Measurements from ENCODE around the gene BAIAP2. TPM values are rescaled to one million over a fixed set of nuclear protein-coding genes. Genes with fewer than 3 reads are reported as not detected.

BAIAP2 gene
- total and polyA plus RNA-seq, 10 of the 15 experiments (the other 5 are each of a cell fraction or from before 2014, with no cell fraction given), result 0.15 to 1.2 (median 0.46) TPM; not detected in 2

DNA sequence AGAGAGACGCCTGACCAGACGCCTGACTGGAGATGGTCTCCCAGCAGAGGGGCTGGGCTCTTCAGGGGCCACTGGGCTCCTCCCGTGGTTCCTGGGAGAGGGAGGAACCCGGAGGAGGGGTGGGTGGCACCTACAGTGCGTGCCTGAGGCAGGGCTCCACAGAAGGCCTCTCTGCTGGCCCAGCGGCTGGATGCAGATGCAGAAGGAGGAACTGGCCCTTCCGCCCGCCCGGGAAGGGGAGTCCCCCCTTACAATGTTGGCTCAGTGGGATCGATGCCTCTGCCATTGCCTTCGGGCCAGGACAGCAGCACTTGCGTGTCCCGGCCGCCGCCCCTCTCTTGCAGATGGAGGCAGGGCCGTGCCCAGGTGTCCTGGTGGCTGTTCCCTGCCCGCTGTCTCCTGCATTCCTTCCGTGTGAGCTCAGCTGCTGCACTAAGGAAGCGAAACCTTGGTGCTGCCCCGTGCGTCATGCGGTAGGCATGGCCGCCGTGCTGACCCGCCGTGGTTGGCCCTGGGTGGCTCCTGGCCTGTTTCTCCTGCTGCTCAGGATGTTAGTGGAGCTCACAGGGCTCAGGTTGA, 15.1 kb downstream of the BAIAP2 start (continued):
- peak; percentile 20 for TF ChIP-seq SP1 (IDR thresholded peaks at IDR 0.05; ENCODE audit: low read depth, low read length)
- no peak for TF ChIP-seq PML (IDR thresholded peaks at IDR 0.05; ENCODE audit: low read length)
- TF ChIP-seq, protein P1, sequence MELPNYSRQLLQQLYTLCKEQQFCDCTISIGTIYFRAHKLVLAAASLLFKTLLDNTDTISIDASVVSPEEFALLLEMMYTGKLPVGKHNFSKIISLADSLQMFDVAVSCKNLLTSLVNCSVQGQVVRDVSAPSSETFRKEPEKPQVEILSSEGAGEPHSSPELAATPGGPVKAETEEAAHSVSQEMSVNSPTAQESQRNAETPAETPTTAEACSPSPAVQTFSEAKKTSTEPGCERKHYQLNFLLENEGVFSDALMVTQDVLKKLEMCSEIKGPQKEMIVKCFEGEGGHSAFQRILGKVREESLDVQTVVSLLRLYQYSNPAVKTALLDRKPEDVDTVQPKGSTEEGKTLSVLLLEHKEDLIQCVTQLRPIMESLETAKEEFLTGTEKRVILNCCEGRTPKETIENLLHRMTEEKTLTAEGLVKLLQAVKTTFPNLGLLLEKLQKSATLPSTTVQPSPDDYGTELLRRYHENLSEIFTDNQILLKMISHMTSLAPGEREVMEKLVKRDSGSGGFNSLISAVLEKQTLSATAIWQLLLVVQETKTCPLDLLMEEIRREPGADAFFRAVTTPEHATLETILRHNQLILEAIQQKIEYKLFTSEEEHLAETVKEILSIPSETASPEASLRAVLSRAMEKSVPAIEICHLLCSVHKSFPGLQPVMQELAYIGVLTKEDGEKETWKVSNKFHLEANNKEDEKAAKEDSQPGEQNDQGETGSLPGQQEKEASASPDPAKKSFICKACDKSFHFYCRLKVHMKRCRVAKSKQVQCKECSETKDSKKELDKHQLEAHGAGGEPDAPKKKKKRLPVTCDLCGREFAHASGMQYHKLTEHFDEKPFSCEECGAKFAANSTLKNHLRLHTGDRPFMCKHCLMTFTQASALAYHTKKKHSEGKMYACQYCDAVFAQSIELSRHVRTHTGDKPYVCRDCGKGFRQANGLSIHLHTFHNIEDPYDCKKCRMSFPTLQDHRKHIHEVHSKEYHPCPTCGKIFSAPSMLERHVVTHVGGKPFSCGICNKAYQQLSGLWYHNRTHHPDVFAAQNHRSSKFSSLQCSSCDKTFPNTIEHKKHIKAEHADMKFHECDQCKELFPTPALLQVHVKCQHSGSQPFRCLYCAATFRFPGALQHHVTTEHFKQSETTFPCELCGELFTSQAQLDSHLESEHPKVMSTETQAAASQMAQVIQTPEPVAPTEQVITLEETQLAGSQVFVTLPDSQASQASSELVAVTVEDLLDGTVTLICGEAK (IDR thresholded peaks at IDR 0.05; ENCODE audit: borderline replicate concordance), result no peak
- no peak for TF ChIP-seq NFXL1 (IDR thresholded peaks at IDR 0.05; ENCODE audit: borderline replicate concordance)
- 0 out of 2 replicates have a peak, but pooled peaks have one; percentile 37 for TF ChIP-seq NBN (IDR thresholded peaks at IDR 0.05)
- peak; percentile 60 for TF ChIP-seq IRF4 (IDR thresholded peaks at IDR 0.05; ENCODE audit: low read depth, low read length)
- TF ChIP-seq CREM (IDR thresholded peaks at IDR 0.05; ENCODE audit: low read depth), result no peak
- no peak for TF ChIP-seq SREBF2 (IDR thresholded peaks at IDR 0.05; ENCODE audit: low read length)
- peak; percentile 13 to 73; a peak in 2 of 4 replicates for TF ChIP-seq BHLHE40 (IDR thresholded peaks at IDR 0.05; ENCODE audit: borderline replicate concordance in 1 of 2, low read depth in 2 of 2, low read length in 1 of 2)
- TF ChIP-seq SMAD5 (IDR thresholded peaks at IDR 0.05; ENCODE audit: low read depth), result no peak
- TF ChIP-seq RELB (IDR thresholded peaks at IDR 0.05; ENCODE audit: low read depth), result peak; percentile 45; the same call in 1 of the 2 replicates
- peak; percentile 73 for TF ChIP-seq PAX5 (IDR thresholded peaks at IDR 0.05; ENCODE audit: borderline replicate concordance, low read depth, low read length)
- TF ChIP-seq, protein P2, sequence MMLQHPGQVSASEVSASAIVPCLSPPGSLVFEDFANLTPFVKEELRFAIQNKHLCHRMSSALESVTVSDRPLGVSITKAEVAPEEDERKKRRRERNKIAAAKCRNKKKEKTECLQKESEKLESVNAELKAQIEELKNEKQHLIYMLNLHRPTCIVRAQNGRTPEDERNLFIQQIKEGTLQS (IDR thresholded peaks at IDR 0.05; ENCODE audit: borderline replicate concordance, extremely low read depth, low read depth, low read length), result no peak
- TF ChIP-seq ZBTB11 (CRISPR knock-in tag; IDR thresholded peaks at IDR 0.05), result no peak
- TF ChIP-seq, protein P3, sequence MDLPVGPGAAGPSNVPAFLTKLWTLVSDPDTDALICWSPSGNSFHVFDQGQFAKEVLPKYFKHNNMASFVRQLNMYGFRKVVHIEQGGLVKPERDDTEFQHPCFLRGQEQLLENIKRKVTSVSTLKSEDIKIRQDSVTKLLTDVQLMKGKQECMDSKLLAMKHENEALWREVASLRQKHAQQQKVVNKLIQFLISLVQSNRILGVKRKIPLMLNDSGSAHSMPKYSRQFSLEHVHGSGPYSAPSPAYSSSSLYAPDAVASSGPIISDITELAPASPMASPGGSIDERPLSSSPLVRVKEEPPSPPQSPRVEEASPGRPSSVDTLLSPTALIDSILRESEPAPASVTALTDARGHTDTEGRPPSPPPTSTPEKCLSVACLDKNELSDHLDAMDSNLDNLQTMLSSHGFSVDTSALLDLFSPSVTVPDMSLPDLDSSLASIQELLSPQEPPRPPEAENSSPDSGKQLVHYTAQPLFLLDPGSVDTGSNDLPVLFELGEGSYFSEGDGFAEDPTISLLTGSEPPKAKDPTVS (IDR thresholded peaks at IDR 0.05; ENCODE audit: low read depth, low read length), result no peak
- TF ChIP-seq POU2F2 (IDR thresholded peaks at IDR 0.05; ENCODE audit: borderline replicate concordance, low read depth, low read length), result no peak
